SU-DHL-6 (cell line): ENCODE data around the gene MAPT.

Source experiments
- CTCF ChIP-seq: fragments of 200-600 bp; sonication (generic); IDR thresholded peaks from one replicate; pipeline ENCODE4 v1.5.1; 2017; ENCODE audit warnings: antibody characterized with exemption, mild to moderate bottlenecking, low read length, moderate library complexity; ENCODE audit not compliant: insufficient read depth, poor library complexity, severe bottlenecking
- EZH2phosphoT487 ChIP-seq: fragments of 200-600 bp; sonication (generic), shearing (Covaris generic); conservative IDR thresholded peaks from 2 replicates; pipeline ENCODE4 v1.6.1; 2018; ENCODE audit warnings: mild to moderate bottlenecking, antibody characterized with exemption, low read length, moderate library complexity, mixed read lengths

- TF ChIP-seq CTCF (no peak), EZH2phosphoT487 (no peak)
Measured at GRCh38 chr17:45989759-45990158, 95.4 kb downstream of the MAPT start.
